Smooth muscle cell (in vitro differentiated cells): ENCODE results near the gene VSIR. TPM values are rescaled to one million over a fixed set of nuclear protein-coding genes. Genes with fewer than 3 reads are reported as not detected.

Experiments used
- DNase-seq: peaks from one replicate; lab custom pipeline; 2025; ENCODE audit not compliant: unreplicated experiment; lab: John Stamatoyannopoulos, UW
- H2AFZ ChIP-seq: fragments of 200-600 bp; sonication (generic); 2 replicates; pipeline ENCODE4 v1.6.0; 2016; ENCODE audit warnings: antibody characterized with exemption, low read depth, mild to moderate bottlenecking
- H3F3A ChIP-seq: fragments of 200-600 bp; sonication (generic); 2 replicates; pipeline ENCODE4 v1.6.0; 2017; ENCODE audit warnings: antibody characterized with exemption, low read depth
- H3K27ac ChIP-seq: fragments of 200-600 bp; sonication (generic); 2 replicates; pipeline ENCODE4 v1.5.1; 2016; ENCODE audit warnings: low read depth, mild to moderate bottlenecking
- H3K27me3 ChIP-seq: fragments of 200-600 bp; sonication (generic); 2 replicates; pipeline ENCODE4 v1.6.1; 2016; ENCODE audit warnings: low read depth, mild to moderate bottlenecking
- H3K36me3 ChIP-seq: fragments of 200-600 bp; sonication (generic); 2 replicates; pipeline ENCODE4 v1.5.1; 2016; ENCODE audit warnings: low read depth
- H3K4me1 ChIP-seq: fragments of 200-600 bp; sonication (generic); 2 replicates; pipeline ENCODE4 v1.5.1; 2016; ENCODE audit warnings: low read depth
- H3K4me2 ChIP-seq: fragments of 200-600 bp; sonication (generic); 2 replicates; pipeline ENCODE4 v1.6.0; 2016; ENCODE audit warnings: mild to moderate bottlenecking
- H3K4me3 ChIP-seq: fragments of 200-600 bp; sonication (generic); 2 replicates; pipeline ENCODE4 v1.5.1; 2016; ENCODE audit warnings: mild to moderate bottlenecking
- H3K79me2 ChIP-seq: fragments of 200-600 bp; sonication (generic); 2 replicates; pipeline ENCODE4 v1.6.0; 2016; ENCODE audit warnings: low read depth, mild to moderate bottlenecking
- H3K9ac ChIP-seq: fragments of 200-600 bp; sonication (generic); 2 replicates; pipeline ENCODE4 v1.6.0; 2016; ENCODE audit warnings: low read depth
- H3K9me3 ChIP-seq: fragments of 200-600 bp; sonication (generic); replicated peaks from 2 replicates; pipeline ENCODE4 v1.5.1; 2016; ENCODE audit warnings: low read depth
- H4K20me1 ChIP-seq: fragments of 200-600 bp; sonication (generic); 2 replicates; pipeline ENCODE4 v1.6.0; 2016; ENCODE audit warnings: low read depth
- CTCF ChIP-seq: fragments of 200-600 bp; sonication (generic); IDR thresholded peaks from 2 replicates; pipeline ENCODE4 v1.5.1; 2017; ENCODE audit warnings: borderline replicate concordance, mild to moderate bottlenecking, antibody characterized with exemption; ENCODE audit not compliant: insufficient read depth, poor library complexity, severe bottlenecking
- WGBS: methylation state at CpG from one replicate; pipeline ENCODE4 v1.1.7; 2016; ENCODE audit warnings: low lambda C conversion rate; 5-methylcytosine and 5-hydroxymethylcytosine counted together
- polyA plus RNA-seq: library from polyadenylated mRNA; unstranded; fragments of >200 nt; fragmentation: Nextera tagmentation; extraction: Ambion mirVana; gene quantifications from 2 replicates; pipeline ENCODE4 v1.2.1, GENCODE V29; 2016
- total RNA-seq: library from RNA; depleted of rRNA; stranded (reverse); fragments of >200 nt; gene quantifications from 2 replicates; pipeline ENCODE4 v1.2.3, GENCODE V29; 2014

The VSIR gene
- total and polyA plus RNA-seq, 2 experiments from 2014 or later = 3.6 TPM

DNA sequence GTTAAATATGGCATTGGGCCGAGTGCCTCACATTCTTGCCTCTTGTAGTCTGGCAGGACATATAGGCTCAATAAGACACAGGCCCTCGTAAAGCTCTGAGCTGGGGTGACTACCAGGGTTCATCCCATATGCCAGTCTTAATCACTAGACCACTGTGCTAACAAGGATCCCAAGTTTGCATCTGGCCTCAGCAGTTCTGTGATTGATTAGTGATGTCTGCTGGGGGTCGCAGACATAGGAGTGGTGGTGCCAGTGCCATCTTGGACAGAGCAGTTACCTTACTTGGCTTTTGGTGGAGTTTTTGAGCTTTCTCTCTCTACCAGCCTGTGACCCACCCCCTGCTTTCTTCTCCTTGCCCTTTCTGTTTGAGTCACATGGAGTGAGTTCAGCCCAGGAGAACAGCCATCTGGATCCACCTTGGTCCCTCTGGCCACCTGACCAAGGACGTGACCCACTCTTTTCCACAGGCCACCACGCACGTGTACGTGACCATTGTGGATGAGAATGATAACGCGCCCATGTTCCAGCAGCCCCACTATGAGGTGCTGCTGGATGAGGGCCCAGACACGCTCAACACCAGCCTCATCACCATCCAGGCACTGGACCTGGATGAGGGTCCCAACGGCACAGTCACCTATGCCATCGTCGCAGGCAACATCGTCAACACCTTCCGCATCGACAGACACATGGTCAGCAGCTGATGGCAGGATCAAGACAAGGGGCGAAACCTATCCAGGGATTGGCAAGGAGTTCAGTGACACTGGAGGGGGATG, 4.1 kb upstream of the VSIR start:
- Histone ChIP-seq H3K9ac (no peak overlapping the region), H3K27ac (no peak overlapping the region), H3K4me2 (no peak overlapping the region), H3K79me2 (no peaks in the 10 kb centered on the region), H3F3A (no peaks in the 10 kb centered on the region), H2AFZ (no peak overlapping the region), H3K4me1 (no peaks in the 10 kb centered on the region), H4K20me1 (no peaks in the 10 kb centered on the region), H3K4me3 (no peak overlapping the region), H3K36me3 (no peaks in the 10 kb centered on the region), H3K9me3 (no peaks in the 10 kb centered on the region), H3K27me3 (peaks cover 8% of the 10 kb centered on the region)
- DNase-seq = no peak
- no peak for TF ChIP-seq CTCF
- 93% methylated on average over 17 of the region's 17 CpGs for WGBS

GRCh38 chr10:71776481-71776925, 3.2 kb upstream of the VSIR start:
- peaks cover 8% of the 10 kb centered on the region for H3K27me3 ChIP-seq
- H3K79me2 ChIP-seq = no peaks in the 10 kb centered on the region
- H3K9ac ChIP-seq = no peak overlapping the region
- H3F3A ChIP-seq = peaks cover 2% of the 10 kb centered on the region
- no peaks in the 10 kb centered on the region for H3K9me3 ChIP-seq
- no peak for TF ChIP-seq CTCF
- H3K4me1 ChIP-seq = no peaks in the 10 kb centered on the region
- no peak overlapping the region for H3K4me2 ChIP-seq
- no peak for DNase-seq
- H3K36me3 ChIP-seq = no peaks in the 10 kb centered on the region
- no peak overlapping the region for H2AFZ ChIP-seq
- H3K4me3 ChIP-seq = no peak overlapping the region
- no peak overlapping the region for H3K27ac ChIP-seq
- no peaks in the 10 kb centered on the region for H4K20me1 ChIP-seq
- 86% methylated on average over 2 of the region's 2 CpGs for WGBS

- Histone ChIP-seq H3K4me3 (no peak overlapping the region), H3K4me1 (no peaks in the 10 kb centered on the region), H3K79me2 (no peaks in the 10 kb centered on the region), H3K9me3 (no peaks in the 10 kb centered on the region), H3K27ac (no peak overlapping the region), H3K4me2 (no peak overlapping the region), H4K20me1 (no peaks in the 10 kb centered on the region), H2AFZ (no peak overlapping the region), H3K9ac (no peak overlapping the region), H3K27me3 (no peaks in the 10 kb centered on the region), H3K36me3 (no peaks in the 10 kb centered on the region), H3F3A (peaks cover 7% of the 10 kb centered on the region)
- WGBS = 96% methylated on average over 3 of the region's 3 CpGs
- TF ChIP-seq CTCF = no peak
- DNase-seq = no peak
These were observed 1.8 kb upstream of the VSIR start for GRCh38 chr10:71774916-71775702.
